ENCODE results near the gene TMPRSS6.

- no peak for TF ChIP-seq YY1 (IDR thresholded peaks at IDR 0.05; ENCODE audit: insufficient read depth, insufficient read length)
- no peak for TF ChIP-seq ZNF274 (IDR thresholded peaks at IDR 0.05; ENCODE audit: low read depth, low read length)
Observed at GRCh38 chr22:37065961-37066360, 43.6 kb downstream of the TMPRSS6 start.

Measured in NT2/D1 (cell line).